Measurements from ENCODE around the gene IFT52. TPM values are rescaled to one million over a fixed set of nuclear protein-coding genes. Genes with fewer than 3 reads are reported as not detected.

The IFT52 gene, protein sequence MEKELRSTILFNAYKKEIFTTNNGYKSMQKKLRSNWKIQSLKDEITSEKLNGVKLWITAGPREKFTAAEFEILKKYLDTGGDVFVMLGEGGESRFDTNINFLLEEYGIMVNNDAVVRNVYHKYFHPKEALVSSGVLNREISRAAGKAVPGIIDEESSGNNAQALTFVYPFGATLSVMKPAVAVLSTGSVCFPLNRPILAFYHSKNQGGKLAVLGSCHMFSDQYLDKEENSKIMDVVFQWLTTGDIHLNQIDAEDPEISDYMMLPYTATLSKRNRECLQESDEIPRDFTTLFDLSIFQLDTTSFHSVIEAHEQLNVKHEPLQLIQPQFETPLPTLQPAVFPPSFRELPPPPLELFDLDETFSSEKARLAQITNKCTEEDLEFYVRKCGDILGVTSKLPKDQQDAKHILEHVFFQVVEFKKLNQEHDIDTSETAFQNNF
- total RNA-seq = 10 to 100 TPM in 3 of 4 donors, 1 to 10 TPM in 1; 9.6 to 14.1 (median 11.4) TPM
- polyA plus RNA-seq = 8.1 TPM
- long read RNA-seq, donor 1, transcript IFT52-202 (14 exons, 1,599 nt) = major isoform, 12 of 28 reads
- long read RNA-seq, donor 1, transcript IFT52-201 (14 exons, 1,757 nt) = minor isoform, 11 of 28 reads
- long read RNA-seq, donor 1, partial matches to known transcripts = 0 of 28 reads
- long read RNA-seq, donor 1, other reads (novel, unspliced or antisense) = 5 of 28 reads
- long read RNA-seq, donor 2, partial matches to known transcripts = 0 of 5 reads
- long read RNA-seq, donor 2, other reads (novel, unspliced or antisense) = 1 of 5 reads
- long read RNA-seq, donor 3, transcript IFT52-202 (14 exons, 1,599 nt) = minor isoform, 18 of 68 reads
- long read RNA-seq, donor 3, transcript IFT52-201 (14 exons, 1,757 nt) = major isoform, 31 of 68 reads
- long read RNA-seq, donor 3, partial matches to known transcripts = 2 of 68 reads
- long read RNA-seq, donor 3, other reads (novel, unspliced or antisense) = 17 of 68 reads
- long read RNA-seq, donor 4, partial matches to known transcripts = 0 of 10 reads
- long read RNA-seq, donor 4, other reads (novel, unspliced or antisense) = 5 of 10 reads

GRCh38 chr20:43590392-43591303 is at the start of gene IFT52:
Gene IFT52, plus strand, starts transcription at chr20:43590937. Its CDS starts 3,762 bp downstream, at chr20:43594699.
- H3K27me3 ChIP-seq (ENCODE audit: control insufficient read depth, insufficient read depth) = no peaks in the 10 kb centered on the region
- intact Hi-C loops (cut with DNase I) = loop anchor here in 1 of 4 donors (10.0 kb wide), 1 partner anchor 136 kb away; the partner anchor contains the start of gene SRSF6
- ATAC-seq (peak; percentile 100), DNase-seq (peak; percentile 93 to 97 (median 97))
- peak within 1 kb of the TSS; percentile 83 for H3K27ac ChIP-seq (ENCODE audit: low read length)
- no peaks in the 10 kb centered on the region for H3K9me3 ChIP-seq (ENCODE audit: control insufficient read depth, low read length)
- peaks cover 2% of the 10 kb centered on the region for H3K4me1 ChIP-seq (ENCODE audit: control insufficient read depth, insufficient read depth, low read length)
- WGBS = under 1% methylated on average over 68 of the region's 68 CpGs
- H3K4me3 ChIP-seq (ENCODE audit: low read length) = peak within 1 kb of the TSS; percentile 86

- H3K4me3 ChIP-seq (ENCODE audit: low read length) = no peak overlapping the region
- WGBS = 54% methylated on average over 2 of the region's 2 CpGs
- H3K4me1 ChIP-seq (ENCODE audit: control insufficient read depth, insufficient read depth, low read length) = no peaks in the 10 kb centered on the region
- no peaks in the 10 kb centered on the region for H3K27me3 ChIP-seq (ENCODE audit: control insufficient read depth, insufficient read depth)
- intact Hi-C loops (cut with DNase I) = loop anchor here in 1 of 4 donors (5.0 kb wide), 1 partner anchor 541 kb away; no protein-coding TSS in a partner anchor
- DNase-seq (no peak), ATAC-seq (no peak)
- H3K27ac ChIP-seq (ENCODE audit: low read length) = no peak overlapping the region
- no peaks in the 10 kb centered on the region for H3K9me3 ChIP-seq (ENCODE audit: control insufficient read depth, low read length)
Observed at GRCh38 chr20:43541214-43541613, 49.5 kb upstream of the IFT52 start.

DNA sequence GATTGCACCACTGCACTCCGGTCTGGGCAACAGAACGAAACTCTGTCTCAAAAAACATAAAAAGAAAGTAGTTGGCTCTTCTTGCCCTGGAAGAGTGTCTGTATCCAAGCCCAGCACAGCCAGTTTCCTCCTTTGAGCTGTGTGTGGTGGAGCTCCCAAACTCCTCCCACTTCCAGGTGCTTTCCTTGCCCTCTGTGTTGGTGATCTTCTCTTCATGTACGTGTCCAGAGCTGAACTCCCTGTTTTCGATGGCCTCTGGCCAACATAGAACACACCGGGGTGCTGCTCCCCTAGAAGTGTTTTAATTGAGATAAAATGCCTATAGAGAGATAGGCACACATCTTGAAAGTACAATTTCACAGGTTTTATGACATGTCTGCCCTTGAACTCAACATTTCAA is 48.6 kb upstream of the IFT52 start:
- intact Hi-C loops (cut with DNase I) = loop anchor here in 1 of 4 donors (5.0 kb wide), 1 partner anchor 540 kb away; no protein-coding TSS in a partner anchor
- WGBS = 78% methylated on average over 5 of the region's 5 CpGs

GRCh38 chr20:43542674-43543073 is 48.1 kb upstream of the IFT52 start:
- no peak overlapping the region for H3K4me3 ChIP-seq (ENCODE audit: low read length)
- no peaks in the 10 kb centered on the region for H3K27me3 ChIP-seq (ENCODE audit: control insufficient read depth, insufficient read depth)
- no peaks in the 10 kb centered on the region for H3K9me3 ChIP-seq (ENCODE audit: control insufficient read depth, low read length)
- no peak for DNase-seq
- no peaks in the 10 kb centered on the region for H3K4me1 ChIP-seq (ENCODE audit: control insufficient read depth, insufficient read depth, low read length)
- 77% methylated on average over 4 of the region's 4 CpGs for WGBS
- no peak for ATAC-seq
- intact Hi-C loops (cut with DNase I) = loop anchor here in 1 of 4 donors (5.0 kb wide), 1 partner anchor 540 kb away; no protein-coding TSS in a partner anchor
- H3K27ac ChIP-seq (ENCODE audit: low read length) = no peak overlapping the region

More for the DNA sequence above, 48.6 kb upstream of the IFT52 start:
- Histone ChIP-seq H3K4me1 (ENCODE audit: control insufficient read depth, insufficient read depth, low read length) (no peaks in the 10 kb centered on the region), H3K9me3 (ENCODE audit: control insufficient read depth, low read length) (no peaks in the 10 kb centered on the region), H3K27ac (ENCODE audit: low read length) (no peak overlapping the region), H3K27me3 (ENCODE audit: control insufficient read depth, insufficient read depth) (no peaks in the 10 kb centered on the region), H3K4me3 (ENCODE audit: low read length) (no peak overlapping the region)
- ATAC-seq (no peak), DNase-seq (no peak)

GRCh38 chr20:43543138-43543537 is 47.6 kb upstream of the IFT52 start:
- no peak overlapping the region for H3K27ac ChIP-seq (ENCODE audit: low read length)
- ATAC-seq (no peak), DNase-seq (no peak)
- intact Hi-C loops (cut with DNase I) = loop anchor here in 1 of 4 donors (5.0 kb wide), 1 partner anchor 539 kb away; no protein-coding TSS in a partner anchor
- 92% methylated on average over 5 of the region's 5 CpGs for WGBS
- H3K4me1 ChIP-seq (ENCODE audit: control insufficient read depth, insufficient read depth, low read length) = no peaks in the 10 kb centered on the region
- no peaks in the 10 kb centered on the region for H3K9me3 ChIP-seq (ENCODE audit: control insufficient read depth, low read length)
- H3K27me3 ChIP-seq (ENCODE audit: control insufficient read depth, insufficient read depth) = no peaks in the 10 kb centered on the region
- H3K4me3 ChIP-seq (ENCODE audit: low read length) = no peak overlapping the region

DNA sequence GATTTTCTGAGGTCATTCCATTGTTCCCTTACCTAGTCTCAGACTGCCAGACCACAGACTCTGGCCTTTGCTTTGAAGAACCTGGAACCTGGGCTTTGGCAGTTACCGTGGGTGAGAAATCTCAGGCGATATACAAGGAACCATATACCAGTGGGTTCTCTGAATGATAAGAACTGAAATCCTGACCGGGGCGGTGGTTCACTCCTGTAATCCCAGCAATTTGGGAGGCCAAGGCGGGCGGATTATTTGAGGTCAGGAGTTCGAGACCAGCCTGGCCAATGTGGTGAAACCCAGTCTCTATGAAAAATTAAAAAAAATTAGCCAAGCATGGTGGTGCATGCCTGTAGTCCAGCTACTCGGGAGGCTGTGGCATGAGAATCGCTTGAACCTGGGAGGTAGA is 46.2 kb upstream of the IFT52 start:
- WGBS = 88% methylated on average over 9 of the region's 9 CpGs
- intact Hi-C loops (cut with DNase I) = loop anchor here in 1 of 4 donors (5.0 kb wide), 1 partner anchor 538 kb away; no protein-coding TSS in a partner anchor
- ATAC-seq = no peak
- Histone ChIP-seq H3K4me3 (ENCODE audit: low read length) (no peak overlapping the region), H3K27ac (ENCODE audit: low read length) (no peak overlapping the region), H3K9me3 (ENCODE audit: control insufficient read depth, low read length) (no peaks in the 10 kb centered on the region), H3K4me1 (ENCODE audit: control insufficient read depth, insufficient read depth, low read length) (no peaks in the 10 kb centered on the region), H3K27me3 (ENCODE audit: control insufficient read depth, insufficient read depth) (no peaks in the 10 kb centered on the region)
- no peak for DNase-seq

DNA sequence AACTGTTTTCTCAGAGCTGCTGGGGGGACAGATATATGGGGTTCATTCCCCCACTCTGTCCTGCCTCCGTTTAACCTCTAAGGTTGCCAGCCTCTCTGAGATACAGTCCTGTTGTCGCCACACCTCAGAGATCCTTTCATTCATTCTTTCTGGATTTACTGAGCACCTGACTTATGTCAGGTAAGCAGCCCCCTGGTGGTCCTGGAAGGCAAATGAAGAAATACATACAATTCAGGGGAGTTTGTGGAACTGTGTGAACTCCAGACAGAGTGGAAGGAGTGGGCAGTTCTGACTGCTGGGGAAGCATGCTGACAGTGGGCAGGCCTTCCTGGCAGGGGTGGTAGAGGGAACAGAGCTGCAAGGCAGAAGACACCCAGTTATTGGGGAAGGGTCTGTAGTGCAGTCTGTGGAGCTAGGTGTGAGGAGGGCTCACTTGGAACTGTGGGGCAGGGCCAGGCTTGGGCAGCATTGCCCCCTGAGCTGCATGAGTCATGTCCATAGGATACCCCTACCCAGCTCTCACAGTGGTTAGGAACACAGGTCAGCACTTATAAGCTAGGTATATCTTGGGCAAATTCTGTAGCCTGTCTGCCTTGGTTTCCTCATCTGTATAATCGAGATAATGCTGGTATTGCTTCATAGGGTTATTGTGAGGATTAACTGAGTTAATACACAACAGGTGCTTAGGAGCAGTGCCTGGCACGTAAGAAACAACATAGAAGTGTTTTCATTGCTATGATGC is 44.7 kb upstream of the IFT52 start:
- Histone ChIP-seq H3K27me3 (ENCODE audit: control insufficient read depth, insufficient read depth) (no peaks in the 10 kb centered on the region), H3K27ac (ENCODE audit: low read length) (no peak overlapping the region), H3K4me1 (ENCODE audit: control insufficient read depth, insufficient read depth, low read length) (no peaks in the 10 kb centered on the region), H3K9me3 (ENCODE audit: control insufficient read depth, low read length) (no peaks in the 10 kb centered on the region), H3K4me3 (ENCODE audit: low read length) (no peak overlapping the region)
- peak in 1 of 2 donors; percentile 16 for ATAC-seq
- WGBS = 90% methylated on average over 4 of the region's 4 CpGs
- no peak for DNase-seq
- intact Hi-C loops (cut with DNase I) = no loop called here

DNA sequence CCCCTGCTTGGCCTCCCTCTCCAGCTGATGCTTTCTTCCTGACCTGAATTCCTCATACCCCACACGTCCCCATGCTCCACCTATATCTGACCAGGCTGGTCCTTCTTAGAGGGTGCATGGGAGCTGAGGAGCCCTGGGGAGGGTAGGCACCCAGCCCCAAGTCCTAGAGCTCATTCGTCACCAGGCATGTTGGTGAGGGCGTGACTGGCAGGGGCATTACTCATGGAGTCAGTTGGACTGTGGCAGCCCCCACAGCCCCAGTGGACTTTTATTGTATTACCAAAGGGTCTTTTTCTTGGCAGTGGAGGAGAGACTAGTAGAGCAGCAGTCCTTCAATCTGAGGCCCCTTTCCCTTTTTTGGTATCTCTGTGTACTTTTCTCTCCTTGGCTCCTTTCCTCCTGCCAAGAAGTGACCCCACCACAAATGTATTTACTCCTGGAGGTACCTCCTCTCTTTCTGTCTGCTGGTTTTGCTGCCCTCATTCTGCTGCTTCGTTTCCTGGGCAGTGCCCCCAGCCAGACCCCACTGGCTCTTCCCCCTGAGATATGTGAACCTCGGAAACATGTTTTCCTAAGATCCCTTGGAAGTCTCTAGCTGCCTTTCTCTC is 42.4 kb upstream of the IFT52 start:
- ATAC-seq (peak in 1 of 2 donors; percentile 18), DNase-seq (no peak)
- no peaks in the 10 kb centered on the region for H3K4me1 ChIP-seq (ENCODE audit: control insufficient read depth, insufficient read depth, low read length)
- intact Hi-C loops (cut with DNase I) = no loop called here
- H3K9me3 ChIP-seq (ENCODE audit: control insufficient read depth, low read length) = no peaks in the 10 kb centered on the region
- no peaks in the 10 kb centered on the region for H3K27me3 ChIP-seq (ENCODE audit: control insufficient read depth, insufficient read depth)
- WGBS = 68% methylated on average over 5 of the region's 5 CpGs
- H3K4me3 ChIP-seq (ENCODE audit: low read length) = no peak overlapping the region
- no peak overlapping the region for H3K27ac ChIP-seq (ENCODE audit: low read length)

- no peak overlapping the region for H3K27ac ChIP-seq (ENCODE audit: low read length)
- no peaks in the 10 kb centered on the region for H3K9me3 ChIP-seq (ENCODE audit: control insufficient read depth, low read length)
- H3K4me3 ChIP-seq (ENCODE audit: low read length) = no peak overlapping the region
- H3K4me1 ChIP-seq (ENCODE audit: control insufficient read depth, insufficient read depth, low read length) = no peaks in the 10 kb centered on the region
- H3K27me3 ChIP-seq (ENCODE audit: control insufficient read depth, insufficient read depth) = no peaks in the 10 kb centered on the region
- ATAC-seq = no peak
- DNase-seq = no peak
- 87% methylated on average over 4 of the region's 4 CpGs for WGBS
- intact Hi-C loops (cut with DNase I) = no loop called here
Observed at GRCh38 chr20:43549416-43550065, 41.2 kb upstream of the IFT52 start.

All from right cardiac atrium (tissue), 5 donors.